ENCODE measurements around the gene CIITA.
"Not testable (repeated sequence)": the region's sequence is repeated elsewhere in the genome, so short reads cannot be mapped to it uniquely, and the experiment has no call there.

CIITA gene

DNA sequence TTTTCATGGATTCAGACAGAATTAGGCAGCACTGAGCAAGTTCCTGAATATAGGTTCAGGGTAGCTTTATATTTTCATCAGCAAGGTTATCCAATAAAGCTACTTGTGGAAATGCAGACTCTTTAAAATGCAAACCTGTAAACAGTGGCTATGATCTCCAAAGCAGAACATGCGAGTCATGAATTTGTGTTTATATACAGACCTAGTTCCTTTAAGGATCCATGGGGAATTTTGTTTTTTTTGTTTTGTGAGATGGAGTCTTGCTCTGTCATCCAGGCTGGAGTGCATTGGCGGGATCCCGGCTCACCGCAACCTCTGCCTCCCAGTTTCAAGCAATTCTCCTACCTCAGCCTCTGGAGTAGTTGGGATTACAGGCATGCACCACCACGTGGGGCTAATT is 82.2 kb downstream of the CIITA start:
- DNase-seq (ENCODE audit: low read depth in 2 of 2) = no peak

DNA sequence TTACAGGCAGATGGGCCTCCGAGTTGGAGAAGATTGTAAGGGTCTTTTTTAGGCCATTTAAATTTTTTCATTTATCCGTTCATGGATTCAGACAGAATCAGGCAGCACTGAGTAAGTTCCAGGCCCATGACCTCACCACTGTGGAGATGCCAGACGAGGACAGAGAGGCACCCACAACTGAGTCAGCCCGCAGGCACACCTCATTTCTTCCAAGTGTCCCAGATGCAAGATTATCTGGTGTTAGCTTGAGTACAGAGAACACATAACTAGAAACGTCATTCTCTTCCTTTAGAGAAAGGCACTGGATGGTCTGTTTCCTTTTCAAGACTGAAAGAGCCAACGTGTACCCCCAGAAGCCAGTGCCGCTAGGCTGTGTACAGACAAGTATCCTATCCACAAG is 84.2 kb downstream of the CIITA start:
- peak in 1 of 2 donors; percentile 42 for DNase-seq (ENCODE audit: low read depth in 2 of 2)

DNA sequence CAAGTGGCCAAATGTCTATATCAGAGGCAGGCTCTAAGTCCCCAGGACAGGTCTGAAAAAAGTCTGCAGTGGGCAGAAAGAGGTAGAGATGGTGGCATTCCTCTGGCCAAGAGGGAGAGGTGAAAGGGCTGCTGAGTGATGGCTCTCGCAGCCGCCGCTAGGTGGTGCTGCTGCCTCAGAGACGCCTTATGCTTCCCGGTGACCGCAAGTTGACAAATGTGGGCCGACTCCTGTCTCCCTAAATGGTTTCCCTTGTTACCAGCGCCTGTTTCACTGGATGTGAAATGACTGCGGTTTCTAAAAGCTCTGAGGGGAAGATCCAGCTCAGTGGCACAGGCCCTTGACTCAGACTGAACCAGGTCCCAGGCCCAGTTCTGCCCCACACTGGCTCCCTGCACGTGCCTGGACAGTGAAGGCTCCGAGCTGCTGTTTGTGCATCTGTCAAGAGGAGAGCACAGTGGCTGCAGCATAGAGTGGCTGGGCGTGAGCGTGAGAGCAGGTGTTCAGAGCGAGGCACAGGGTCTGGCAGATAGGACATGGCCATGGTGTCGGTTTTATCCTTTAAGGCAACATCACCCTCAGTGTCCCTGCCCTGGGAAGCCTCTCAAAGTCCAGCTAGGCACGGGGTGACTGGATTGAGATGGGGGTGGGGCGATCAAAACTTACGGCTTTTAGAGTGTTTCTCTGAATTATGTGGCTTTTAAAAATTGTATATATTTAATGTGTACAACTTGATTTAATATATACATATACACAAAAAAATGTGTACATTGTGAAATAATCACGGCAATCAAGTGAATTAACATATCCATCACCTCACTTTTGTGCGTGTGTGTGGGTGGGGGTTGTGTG is 87.3 kb downstream of the CIITA start:
- DNase-seq (ENCODE audit: low read depth in 2 of 2) = peak; percentile 86 to 87

DNA sequence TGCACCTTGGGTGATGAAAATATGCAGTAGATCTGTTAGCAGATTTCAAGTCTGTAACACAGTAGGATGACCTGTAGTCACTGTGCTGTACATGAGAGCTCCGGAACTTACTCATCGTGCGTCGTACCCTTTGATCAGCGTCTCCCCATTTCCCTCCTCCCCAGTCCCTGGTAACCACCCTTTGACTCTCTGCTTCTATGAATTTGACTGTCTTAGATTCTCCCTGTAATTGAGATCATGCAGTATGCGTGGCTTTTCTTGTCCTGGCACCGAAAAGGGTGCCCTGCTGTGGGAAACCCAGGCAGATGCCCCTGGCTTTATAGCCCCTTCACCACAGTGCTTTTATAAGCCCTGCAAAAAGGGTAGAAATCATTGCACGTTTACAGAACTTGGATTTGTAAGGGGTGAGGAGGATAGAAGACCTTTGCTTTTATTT is 87.9 kb downstream of the CIITA start:
- peak in 1 of 2 donors; percentile 62 for DNase-seq (ENCODE audit: low read depth in 2 of 2)

DNA sequence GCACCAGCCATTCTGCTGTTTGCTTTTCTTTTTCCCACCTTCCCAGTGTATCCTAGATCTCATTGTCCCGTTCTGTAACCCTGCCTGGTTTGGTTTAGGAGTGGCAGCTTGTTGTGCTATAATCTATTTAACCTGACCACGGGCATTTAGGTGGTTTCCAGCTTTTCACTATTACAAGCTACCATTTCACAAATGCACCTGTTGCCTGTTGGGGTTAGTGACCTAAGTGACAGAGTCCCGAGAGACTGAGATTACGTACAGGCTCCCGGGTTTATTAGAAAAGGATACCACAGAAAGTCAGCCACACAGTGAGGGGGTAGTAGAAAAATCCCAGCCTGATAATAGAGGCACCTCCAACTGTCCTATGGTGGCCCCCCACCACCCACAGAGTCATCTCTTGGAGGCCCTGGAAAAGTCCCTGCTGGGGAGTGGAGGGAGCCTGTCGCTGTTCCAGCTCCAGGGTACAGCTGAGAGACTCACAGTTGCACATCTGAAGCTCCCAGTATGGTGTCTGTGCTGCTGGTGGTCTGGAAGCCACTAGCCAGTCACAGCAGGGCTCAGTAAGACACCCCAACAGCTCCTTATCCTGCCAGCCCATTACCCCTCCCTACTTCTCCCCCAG is 88.5 kb downstream of the CIITA start:
- peak in 1 of 2 donors; percentile 55 for DNase-seq (ENCODE audit: low read depth in 2 of 2)

DNA sequence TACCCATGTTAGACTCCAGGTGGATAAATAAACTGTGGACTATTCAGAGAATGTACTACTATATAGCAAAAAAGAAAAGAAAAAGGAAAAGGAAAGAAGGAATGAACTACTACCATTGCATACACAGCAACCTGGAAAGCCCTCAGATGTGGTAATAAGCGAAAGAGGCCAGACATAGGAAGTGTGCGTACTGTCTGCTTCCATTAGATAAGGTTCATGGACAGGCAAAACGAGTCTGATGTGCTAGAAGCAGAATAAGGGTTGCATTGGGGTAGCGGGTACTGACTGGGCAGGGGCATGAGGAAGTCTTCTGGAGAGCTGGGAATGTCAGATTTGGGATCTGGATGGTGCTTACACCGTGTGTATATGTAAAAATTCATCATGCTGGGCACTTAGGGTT is 89.1 kb downstream of the CIITA start:
- DNase-seq (ENCODE audit: low read depth in 2 of 2) = no peak

DNA sequence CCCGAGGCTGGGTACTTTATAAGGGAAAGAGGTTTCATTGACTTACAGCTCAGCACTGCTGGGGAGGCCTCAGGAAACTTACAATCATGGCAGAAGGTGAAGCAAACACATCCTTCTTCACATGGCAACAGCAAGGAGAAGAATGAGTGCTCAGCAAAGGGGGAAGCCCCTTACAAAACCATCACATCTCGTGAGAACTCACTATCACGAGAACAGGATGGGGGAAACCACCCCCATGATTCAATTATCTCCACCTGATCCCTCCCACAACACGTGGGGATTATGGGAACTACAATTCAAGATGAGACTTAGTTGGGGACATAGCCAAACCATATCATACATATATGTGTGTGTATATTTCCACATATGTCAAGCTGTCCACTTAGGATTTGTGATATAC is 89.6 kb downstream of the CIITA start:
- not testable (repeated sequence) for DNase-seq (ENCODE audit: low read depth in 2 of 2)

DNA sequence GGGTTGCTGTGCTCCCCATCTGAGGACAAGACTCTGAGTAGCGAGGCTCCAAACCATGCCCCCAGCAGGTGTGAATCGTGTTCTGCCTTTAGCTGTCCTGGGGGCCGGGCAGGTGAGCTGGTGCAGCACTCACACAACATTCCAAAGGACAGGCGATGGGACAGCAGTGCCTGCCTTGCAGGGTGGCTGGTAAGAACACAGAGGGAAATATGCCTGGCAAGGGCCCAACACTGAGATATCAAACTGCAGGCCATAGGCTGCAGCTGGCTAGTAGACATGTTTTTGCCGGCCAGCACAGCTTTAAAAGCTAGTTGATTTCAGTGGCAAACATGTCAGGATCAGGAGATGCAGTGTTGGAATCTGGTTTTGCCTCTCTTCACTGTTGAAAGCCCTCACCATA is 91.0 kb downstream of the CIITA start:
- DNase-seq (ENCODE audit: low read depth in 2 of 2) = no peak

DNA sequence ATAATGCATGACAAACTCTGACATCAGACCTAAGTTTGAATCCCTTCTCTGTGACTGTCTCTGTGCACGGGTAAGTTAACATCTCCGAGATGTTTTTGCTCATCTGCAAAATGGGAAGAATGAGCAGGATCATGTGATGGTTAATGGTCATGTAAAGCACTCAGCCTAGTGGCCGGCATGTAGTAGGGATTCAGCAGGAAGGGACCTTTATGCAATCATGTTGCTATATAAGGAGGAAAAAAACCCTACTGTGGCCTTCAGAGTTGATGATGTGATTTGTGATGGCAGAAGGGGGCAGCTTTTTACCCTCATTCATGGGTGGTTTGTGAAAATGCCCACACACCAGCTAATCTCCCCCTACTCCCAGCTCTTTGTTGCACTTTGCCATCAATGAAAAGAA is 91.5 kb downstream of the CIITA start:
- DNase-seq (ENCODE audit: low read depth in 2 of 2) = no peak

DNA sequence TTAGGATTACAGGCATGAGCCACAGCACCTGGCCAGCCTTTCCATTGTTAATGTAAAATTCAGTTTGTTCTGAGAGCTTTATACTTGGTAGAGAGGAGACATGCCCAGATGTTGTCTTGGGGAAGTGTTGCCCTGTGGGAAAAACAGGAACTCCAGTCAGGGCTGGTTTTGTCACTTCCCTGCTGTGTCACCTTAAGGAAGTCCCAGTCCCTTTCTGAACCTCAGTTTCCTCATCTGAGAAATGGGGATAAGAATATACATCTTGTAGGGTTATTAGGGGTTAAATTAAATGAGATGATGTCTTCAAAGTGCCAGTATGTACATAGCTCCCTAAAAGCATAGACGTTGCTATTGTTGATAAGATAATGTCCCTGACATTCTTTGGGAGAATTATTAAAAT is 92.6 kb downstream of the CIITA start:
- no peak for DNase-seq (ENCODE audit: low read depth in 2 of 2)

DNA sequence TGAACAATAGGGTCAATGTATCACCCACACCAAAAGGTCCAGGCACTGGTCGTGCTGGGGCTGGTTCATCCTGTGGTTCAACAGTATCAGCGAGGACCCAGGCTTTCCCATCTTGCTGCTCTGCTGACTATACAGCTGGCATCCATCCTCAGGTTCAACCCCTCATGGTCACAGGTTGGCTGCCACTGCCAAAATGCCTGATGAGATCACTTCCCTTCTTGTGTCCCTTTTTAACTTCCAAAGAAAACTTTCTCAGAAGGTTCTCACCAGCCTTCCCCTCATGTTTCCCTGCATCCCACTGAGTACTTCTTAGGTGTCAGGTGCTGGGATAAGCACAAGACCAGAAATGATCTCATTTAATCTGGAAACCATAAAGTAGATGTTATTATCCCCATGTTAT is 93.1 kb downstream of the CIITA start:
- no peak for DNase-seq (ENCODE audit: low read depth in 2 of 2)

DNA sequence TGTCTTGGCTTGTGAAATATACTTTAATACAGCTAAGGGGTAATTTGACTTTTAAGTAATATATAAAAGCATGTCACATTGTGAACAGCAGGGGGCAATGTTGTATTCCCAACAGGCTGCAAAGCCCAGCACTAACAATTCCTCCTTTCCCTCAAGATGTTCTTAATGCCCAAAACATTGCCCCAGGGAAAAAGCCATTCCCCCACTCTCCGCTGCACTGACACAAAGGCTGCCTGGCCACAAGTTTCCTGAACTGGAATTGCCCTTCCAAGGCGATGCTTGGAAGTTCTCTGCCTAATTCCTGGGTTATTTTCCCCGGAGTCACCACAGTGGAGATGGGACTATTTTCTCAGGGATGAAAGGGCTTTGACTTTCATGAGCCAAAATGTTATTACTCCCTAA is 94.6 kb downstream of the CIITA start:
- DNase-seq (ENCODE audit: low read depth in 2 of 2) = no peak

DNA sequence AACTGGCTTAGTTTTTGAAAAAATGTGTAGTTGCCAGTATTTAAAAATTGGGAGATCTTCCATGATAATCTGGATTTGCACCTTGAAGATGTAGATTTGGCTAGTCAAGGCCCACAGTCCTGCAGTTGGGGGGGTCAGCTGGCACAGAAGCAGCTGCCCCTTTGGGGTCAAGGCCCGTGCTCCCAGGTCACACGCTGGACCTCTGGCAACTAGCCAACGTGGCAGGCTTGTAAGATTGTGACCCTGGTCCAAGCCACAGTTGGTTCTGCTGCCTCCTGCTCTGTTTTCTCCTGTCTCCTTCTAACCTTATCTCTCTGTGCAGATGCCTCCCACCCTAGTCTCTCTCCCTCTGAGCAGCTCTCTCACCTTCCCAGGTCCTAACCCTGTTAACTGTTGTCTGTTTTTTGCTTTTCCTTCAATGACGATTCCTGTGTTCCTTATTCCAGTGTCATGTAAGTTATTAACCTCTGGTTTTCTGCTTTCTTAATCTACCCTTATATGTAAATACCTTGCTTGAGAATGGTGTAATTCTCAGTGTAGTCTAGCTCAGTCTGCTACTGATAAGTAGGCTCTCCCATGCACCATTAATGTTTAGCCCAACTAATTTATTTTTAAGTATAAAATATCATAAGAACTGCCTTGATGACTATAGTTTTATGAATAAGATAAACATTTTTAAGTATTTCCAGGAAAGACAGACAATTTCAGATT is 95.3 kb downstream of the CIITA start:
- no peak for DNase-seq (ENCODE audit: low read depth in 2 of 2)

DNA sequence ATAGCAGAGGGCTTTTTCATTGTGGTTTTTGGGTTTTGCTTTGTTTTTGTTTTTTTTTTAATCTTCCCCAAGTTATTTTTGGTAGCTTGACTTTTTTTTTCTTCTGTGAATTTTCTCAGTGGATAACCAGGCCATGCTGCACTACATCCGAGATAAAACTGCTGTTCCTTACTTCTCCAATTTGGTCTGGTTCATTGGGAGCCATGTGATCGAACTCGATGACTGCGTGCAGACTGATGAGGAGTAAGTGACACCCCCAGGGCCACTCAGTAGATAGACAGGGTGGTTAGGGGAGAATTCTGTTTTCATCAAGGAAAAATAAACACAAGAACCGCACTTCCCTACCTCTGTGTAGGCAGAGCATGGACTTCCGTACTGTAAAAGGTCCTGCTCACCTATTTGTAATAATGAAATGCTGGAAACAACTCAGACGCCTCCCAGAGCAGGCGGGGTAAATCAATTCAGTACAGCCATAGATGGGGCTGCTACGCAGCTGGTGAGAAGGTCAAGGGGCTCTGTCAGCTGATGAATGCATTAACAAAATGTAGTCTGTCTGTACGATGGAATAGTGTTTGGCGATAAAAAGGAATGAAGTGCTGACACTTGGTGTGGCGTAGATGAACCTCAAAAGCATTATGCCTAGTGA is 95.9 kb downstream of the CIITA start:
- no peak for DNase-seq (ENCODE audit: low read depth in 2 of 2)

DNA sequence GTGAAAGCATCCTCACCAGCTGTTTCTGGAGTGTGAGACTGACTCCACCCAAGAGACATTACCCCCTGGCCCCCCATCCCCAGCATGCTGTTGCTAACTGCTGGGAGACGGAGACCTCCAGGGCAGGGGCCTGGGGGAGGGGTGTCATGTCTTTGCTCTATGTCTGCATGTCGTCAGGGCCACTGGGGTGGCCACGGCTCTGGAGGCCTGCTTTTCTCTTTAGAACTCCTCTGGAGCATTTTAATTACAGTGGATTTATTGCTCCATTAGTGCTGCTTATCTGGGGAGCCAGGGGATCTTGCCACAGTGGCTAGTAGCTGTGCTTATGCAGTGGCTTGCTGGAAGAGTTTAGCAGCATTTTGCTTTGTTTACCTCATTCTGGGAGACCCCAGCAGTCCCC is 99.6 kb downstream of the CIITA start:
- DNase-seq (ENCODE audit: low read depth in 2 of 2) = no peak

DNA sequence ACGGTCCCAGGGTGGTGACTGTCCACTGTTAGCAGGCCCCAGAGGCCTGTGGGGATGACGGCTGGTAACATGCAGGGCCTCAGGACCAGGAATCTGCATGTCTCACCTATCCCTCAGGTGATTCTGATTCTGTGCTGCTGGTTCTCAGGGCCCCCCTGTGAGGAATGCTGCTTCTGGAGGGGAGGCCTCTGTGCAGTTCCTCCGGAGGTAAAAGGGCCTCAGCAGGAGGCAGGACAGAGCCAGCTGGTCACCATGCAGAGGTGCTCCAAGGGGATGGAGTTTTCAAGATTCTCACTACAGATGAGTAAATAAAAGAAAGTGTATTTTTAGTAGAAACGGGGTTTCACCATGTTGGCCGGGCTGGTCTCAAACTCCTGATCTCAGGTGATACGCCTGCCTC is 101.1 kb downstream of the CIITA start:
- no peak for DNase-seq (ENCODE audit: low read depth in 2 of 2)

DNA sequence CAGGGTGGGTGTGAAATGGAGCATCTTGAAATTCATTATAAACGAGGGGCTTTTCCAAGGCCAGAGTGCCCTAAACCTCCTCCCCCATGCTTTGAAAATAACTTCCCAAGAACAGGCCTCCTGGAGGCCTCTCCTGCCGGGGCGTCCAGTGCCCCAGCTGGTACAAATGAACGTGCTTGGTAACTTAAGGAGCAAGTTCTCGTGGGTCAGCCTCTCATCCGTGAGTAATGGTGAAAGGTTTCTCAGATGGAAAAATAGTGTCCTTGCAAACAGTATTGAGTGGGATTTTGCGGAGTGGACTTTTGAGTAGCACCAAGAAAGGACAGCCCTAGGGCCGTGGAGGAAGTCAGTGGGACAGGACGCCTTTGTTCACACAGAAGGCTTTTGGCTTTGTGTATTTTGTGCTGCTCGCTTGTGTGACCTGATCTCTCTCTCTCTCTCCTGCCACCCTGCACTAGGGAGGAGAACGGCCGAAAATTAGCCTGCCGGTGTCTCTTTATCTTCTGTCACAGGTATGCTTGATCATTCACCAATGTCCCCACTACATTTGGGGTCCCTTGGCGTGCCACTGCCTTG is 102.0 kb downstream of the CIITA start:
- DNase-seq (ENCODE audit: low read depth in 2 of 2) = no peak

DNA sequence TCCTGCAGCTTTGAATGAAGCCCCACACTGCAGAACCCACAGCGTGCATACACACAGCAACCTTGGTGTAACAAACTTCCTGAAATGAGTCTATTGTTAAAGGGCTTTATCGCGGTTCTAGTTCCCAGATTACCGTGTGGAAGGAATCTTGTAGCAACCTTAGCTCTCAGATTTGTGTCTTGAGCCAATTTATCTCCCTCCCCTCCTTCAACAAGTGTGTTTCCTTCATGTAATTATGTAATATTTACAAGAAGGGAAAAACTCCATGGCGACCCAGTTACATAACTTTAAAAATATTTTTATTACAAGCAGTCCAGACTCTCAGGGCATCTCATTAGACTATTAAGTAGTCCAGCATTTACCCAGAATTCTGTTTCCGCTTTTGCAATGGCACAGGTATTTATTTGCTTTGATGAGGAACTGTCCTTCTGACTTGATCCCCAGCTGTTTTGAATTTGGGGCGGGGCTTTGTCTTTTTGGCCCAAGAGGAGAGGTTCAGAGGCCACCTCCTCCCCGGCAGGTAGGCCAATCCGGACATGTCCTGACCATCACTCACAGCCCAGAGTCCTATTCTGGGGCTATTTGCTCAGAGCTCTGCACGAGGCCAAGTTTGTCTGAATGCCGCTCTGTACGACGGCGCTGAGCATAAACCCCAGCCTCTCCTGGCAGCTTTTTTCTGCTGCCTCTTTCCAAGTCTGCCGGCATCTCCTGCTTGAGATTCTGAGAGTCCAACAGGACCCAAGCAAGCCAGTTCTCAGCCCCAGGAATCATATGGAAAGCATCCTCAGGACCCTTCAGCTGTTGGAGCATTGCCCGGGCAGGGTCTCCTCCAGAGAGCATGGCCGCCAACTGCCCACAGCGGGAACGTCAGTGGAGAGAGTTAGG is 103.0 kb downstream of the CIITA start:
- no peak for DNase-seq (ENCODE audit: low read depth in 2 of 2)

DNA sequence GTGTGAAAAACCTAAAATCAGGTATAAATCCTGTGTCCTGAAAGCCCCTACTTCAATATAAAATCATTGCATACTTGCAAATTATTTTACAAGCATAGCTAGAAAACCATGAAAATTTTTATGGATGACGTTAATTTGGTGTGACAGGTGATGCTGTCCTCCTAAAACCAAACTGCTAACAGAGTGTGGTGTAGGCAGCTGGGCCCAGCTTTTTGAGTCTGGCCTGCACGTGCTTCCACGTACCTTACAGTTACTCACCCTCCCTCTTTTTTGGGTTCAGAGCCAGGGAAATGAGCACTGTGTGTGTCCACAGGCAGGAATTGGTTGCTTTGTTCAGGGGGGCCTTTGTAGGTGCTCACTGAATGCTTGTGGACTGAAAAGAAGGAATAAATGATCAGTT is 103.8 kb downstream of the CIITA start:
- no peak for DNase-seq (ENCODE audit: low read depth in 2 of 2)

DNA sequence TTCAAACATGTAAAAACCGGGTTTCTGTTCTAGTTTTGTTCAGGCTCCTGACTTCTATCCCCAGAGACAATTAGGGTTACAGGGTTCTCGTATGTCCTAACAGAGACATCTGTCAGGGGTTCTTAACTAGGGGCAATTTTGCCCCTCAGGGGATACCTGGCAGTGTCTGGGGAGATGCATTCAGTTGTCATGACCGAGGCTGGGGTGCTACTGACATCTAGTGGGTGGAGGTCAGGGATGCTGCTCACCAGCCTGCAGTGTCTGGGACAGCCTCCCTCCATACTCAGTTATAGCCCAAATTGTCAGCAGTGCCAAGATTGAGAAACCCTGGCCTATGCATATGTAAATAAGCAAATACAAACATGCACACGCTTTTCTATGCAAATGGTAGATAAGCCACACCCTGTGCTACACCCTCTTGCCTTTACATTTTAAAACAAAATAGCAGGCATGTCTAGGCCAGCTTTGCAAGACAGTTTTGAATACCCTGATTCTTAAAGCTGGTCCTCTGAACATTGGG is 104.8 kb downstream of the CIITA start:
- DNase-seq (ENCODE audit: low read depth in 2 of 2) = peak; percentile 47 to 51
